Measurements from ENCODE around the gene NKIRAS2.
A peak's percentile ranks its signal among the peaks of the same experiment; 100 is the strongest.

Gene NKIRAS2

DNA sequence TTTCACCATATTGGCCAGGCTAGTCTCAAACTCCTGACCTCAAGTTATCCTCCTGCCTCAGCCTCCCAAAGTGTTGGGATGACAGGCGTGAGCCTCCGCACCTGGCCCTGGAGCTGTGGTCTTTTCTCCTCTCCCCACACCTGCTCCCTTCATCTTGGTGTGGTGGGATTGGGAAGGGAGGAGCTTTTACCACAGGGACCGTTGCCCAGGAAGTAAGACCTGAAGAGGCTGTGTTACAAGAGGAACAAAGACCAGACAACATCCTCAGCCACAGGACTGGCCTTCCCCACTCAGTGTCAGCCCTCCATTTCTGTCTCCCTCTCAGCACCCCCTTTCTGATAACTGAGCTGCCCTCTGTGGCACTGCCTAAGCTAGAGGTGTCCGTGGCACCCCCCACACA lies 39.9 kb downstream of the NKIRAS2 start:
- DNase-seq, result no peak

DNA sequence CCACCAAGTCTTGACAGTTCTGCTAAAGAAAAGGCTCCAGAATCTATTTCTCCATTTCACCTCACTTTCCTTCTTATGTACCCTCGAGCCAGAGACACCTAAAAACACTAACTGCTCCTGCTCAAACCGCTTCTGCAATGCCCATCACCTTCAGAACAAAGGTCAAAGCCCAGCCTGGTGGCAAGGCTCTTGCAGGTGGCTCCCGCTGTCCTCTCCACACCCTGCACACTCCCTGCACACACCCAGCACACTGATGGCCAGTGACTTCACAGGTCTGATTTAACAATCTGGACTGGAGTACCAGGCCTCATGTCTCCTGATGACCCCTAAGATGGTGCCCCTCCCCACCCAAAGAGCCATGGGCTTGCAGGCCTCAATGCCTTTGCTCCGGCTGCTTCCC lies 40.3 kb downstream of the NKIRAS2 start:
- no peak for DNase-seq

DNA sequence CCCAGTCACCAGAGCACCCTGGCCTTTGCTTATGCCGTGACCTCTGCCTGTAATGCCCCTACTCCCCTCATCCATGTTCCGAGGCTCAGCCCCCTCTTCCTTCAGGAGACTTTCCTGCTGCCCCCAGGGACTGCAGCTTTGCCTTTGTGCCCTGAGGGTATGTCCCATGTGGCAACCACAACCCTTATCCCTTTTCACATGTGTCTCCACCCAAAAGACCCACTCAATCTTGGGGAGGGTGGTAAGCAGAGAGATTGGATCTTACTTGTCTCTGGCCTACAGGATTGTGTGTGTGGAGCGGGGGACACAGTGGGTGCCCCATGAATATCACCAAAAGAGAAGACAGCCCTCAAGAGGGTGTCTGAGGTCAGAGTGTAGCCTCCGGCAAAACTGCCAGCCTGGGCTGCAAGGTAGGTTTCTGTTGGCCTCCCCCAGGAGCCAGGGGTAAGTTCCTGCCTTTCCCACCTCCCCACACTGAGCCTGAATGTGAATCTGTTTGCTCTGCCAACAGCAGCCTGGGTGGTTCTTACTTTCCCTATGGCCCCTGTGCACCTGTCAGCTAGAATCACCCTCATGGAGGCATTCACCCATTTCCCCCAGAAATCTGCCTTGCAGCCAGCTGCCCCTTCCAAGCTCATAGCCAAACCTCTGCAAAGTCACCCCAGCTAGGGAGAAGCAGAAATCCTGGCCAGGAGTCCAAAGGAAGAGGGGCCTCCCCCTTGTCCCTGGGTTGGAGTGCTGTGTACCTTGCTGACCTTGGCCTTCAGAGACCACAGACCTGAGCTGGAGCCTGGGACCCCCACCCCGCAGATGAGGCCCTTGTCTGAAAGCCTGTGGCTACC lies 42.0 kb downstream of the NKIRAS2 start:
- no peak for DNase-seq

GRCh38 chr17:42062681-42063080 lies 42.8 kb downstream of the NKIRAS2 start:
- no peak for DNase-seq

GRCh38 chr17:42065201-42065600 lies 45.3 kb downstream of the NKIRAS2 start:
- DNase-seq, result peak in 1 of 2 donors; percentile 15

DNA sequence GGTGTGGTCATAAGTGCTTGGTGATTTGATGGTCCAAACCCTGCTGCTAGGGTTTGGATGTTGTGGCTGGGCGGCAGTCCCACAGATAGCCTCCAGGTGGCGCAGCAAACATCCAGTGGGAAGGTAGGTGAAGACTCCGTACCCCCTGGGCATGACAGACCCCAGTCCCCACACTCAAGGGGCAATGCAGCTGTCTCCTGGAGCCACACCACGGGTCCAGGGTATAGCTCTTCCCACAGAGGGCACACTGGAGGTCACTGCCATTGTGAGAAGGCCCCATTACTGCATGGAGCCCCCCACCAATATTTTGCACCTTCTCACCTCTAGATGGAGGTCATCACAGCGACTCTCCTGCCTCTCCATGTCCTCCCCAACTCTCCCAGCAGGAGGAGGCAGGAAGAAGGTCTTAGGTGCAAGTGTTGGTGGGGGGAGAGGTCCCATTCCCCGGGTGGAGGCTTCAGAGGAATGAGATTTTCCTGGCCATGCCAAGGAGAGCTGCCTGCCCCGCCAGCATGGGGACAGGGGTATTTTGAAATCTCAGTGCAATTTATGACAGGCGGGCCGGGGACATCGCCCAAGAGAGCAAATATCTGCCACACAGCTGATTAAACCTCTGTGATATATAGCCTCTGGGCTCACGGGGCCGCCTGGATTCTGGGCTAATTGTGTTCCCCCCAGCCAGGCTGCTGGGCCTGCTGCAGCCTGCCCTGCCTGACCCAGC lies 47.6 kb downstream of the NKIRAS2 start:
- DNase-seq, result peak; percentile 60 to 74

- DNase-seq, result no peak
Measured at GRCh38 chr17:42068979-42069378, 49.1 kb downstream of the NKIRAS2 start.

- DNase-seq, result no peak
Measured at GRCh38 chr17:42071810-42072209, 51.9 kb downstream of the NKIRAS2 start.

GRCh38 chr17:42072323-42073187 lies 52.7 kb downstream of the NKIRAS2 start:
- no peak for DNase-seq
